GM15510 (cell line): ENCODE data around the gene CACNA1G.

Experiments used
- POLR2A ChIP-seq: IDR thresholded peaks from 3 replicates; pipeline ENCODE4 v1.6.1; 2011; ENCODE audit warnings: borderline replicate concordance; ENCODE audit not compliant: insufficient read length; ENCODE audit errors: extremely low read depth

Gene CACNA1G

GRCh38 chr17:50640686-50641351, 80.3 kb downstream of the CACNA1G start:
- no peak for TF ChIP-seq POLR2A

- no peak for TF ChIP-seq POLR2A
These were observed 80.8 kb downstream of the CACNA1G start for GRCh38 chr17:50641357-50641756.

- no peak for TF ChIP-seq POLR2A
These were observed 81.7 kb downstream of the CACNA1G start for GRCh38 chr17:50642071-50642721.

- no peak for TF ChIP-seq POLR2A
These were observed 82.5 kb downstream of the CACNA1G start for GRCh38 chr17:50642722-50643656.

- TF ChIP-seq POLR2A = no peak
These were observed 85.5 kb downstream of the CACNA1G start for GRCh38 chr17:50645748-50646682.

GRCh38 chr17:50647187-50647586, 86.7 kb downstream of the CACNA1G start:
- no peak for TF ChIP-seq POLR2A

GRCh38 chr17:50649042-50649908, 88.8 kb downstream of the CACNA1G start:
- TF ChIP-seq POLR2A = no peak

- TF ChIP-seq POLR2A = no peak
These were observed 91.1 kb downstream of the CACNA1G start for GRCh38 chr17:50651661-50652060.

- no peak for TF ChIP-seq POLR2A
These were observed 93.2 kb downstream of the CACNA1G start for GRCh38 chr17:50653738-50654137.

GRCh38 chr17:50656509-50656908, 96.0 kb downstream of the CACNA1G start:
- TF ChIP-seq POLR2A = no peak

GRCh38 chr17:50657054-50657453, 96.5 kb downstream of the CACNA1G start:
- no peak for TF ChIP-seq POLR2A

GRCh38 chr17:50657627-50658026, 97.1 kb downstream of the CACNA1G start:
- no peak for TF ChIP-seq POLR2A

GRCh38 chr17:50658616-50659015, 98.1 kb downstream of the CACNA1G start:
- TF ChIP-seq POLR2A = no peak
